ENCODE results near the gene LUC7L3.
"Not testable (repeated sequence)": the region's sequence is repeated elsewhere in the genome, so short reads cannot be mapped to it uniquely, and the experiment has no call there.

Gene LUC7L3

DNA sequence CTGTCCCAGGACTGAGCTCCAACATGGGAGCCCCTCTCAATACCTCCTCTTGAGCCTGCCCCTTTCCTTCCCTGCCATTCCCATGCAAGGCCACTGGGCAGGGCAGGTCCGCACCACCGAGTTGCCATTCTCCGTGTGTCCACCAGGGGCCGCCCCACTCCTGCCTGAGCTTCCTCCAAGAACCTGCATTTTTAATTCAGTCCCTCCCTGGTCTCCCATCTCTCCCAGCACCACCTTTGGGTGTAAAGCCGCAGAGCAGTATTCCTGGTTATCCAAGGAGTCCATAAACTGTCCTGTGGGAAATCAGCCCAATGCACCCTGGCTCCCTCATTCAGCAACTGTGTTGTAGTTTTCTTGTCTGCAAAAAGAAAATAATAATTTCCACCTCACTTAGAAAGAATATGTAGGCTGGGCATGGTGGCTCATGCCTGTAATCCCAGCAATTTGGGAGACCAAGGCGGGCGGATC lies 63.8 kb downstream of the LUC7L3 start:
- peak; percentile 72 for DNase-seq (ENCODE audit: low read depth)

GRCh38 chr17:50783905-50784304 lies 64.5 kb downstream of the LUC7L3 start:
- DNase-seq (ENCODE audit: low read depth): no peak

DNA sequence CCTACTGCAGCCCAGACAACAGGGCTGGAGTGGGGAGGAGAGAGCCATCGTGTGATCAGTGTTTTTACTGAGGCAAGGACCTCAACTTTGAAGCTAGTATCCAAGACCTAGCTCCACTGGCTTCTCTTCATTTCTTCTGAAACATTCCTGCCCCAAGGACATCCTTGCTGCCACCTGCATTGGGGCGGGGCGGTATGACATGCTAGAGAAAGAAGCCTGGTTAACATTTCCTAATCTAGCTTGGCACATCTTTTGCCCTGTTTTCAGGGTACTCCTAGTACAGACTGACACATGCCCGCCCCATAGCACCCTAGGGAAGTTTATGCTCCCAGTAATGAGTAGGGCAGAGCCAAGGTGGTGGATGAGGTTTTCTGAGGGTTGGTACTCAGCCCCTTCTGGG lies 65.7 kb downstream of the LUC7L3 start:
- DNase-seq (ENCODE audit: low read depth): no peak

DNA sequence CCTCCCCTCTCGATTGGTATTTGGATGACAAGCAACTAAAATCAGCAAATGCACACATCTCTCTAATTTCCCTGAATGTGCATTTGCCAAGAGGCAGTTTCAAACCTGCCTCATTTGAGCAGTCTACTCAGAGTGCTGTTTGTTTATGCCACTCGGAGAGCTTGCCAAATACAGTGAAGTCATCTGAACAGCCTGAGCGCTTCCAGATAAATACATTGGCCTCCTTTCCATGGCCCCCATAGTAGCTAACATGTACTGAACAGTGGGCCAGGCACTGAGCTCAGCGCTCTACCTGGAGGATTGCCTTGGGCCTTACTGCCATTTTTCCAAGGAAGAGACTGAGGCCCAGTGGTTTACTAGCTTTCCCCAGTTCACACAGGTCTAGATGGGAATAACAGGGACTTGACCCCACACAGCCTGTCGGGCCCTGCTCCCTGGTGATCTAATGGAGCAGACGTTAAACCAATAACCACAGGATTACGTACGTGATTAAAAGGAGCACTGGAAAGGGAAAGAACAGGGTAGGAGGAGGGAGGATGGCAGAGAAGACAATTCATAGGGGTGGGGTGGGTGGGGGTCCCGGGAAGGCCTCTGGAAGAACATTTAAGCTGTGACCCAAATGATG lies 66.7 kb downstream of the LUC7L3 start:
- no peak for DNase-seq (ENCODE audit: low read depth)

DNA sequence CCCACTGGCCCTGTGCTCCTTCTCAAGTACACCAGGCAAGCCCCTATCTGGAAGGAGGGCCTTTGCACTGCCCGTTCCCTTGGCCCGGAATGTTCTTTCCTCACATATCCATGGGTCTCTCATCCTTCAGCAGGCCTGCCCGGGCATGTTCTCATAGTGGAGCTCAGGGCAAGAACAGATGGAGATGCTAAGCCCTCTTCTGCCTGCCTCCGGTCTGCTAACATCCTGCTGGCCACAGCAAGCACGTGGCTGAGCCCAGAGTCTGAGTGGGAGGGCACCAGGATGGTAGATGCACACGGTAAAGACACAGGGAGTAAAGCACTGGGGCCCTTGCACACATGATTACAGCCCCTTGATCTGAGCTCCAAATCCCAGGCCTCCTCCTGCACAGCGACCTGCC lies 67.7 kb downstream of the LUC7L3 start:
- DNase-seq (ENCODE audit: low read depth): no peak

- no peak for DNase-seq (ENCODE audit: low read depth)
Measured at GRCh38 chr17:50790618-50791017, 71.2 kb downstream of the LUC7L3 start.

DNA sequence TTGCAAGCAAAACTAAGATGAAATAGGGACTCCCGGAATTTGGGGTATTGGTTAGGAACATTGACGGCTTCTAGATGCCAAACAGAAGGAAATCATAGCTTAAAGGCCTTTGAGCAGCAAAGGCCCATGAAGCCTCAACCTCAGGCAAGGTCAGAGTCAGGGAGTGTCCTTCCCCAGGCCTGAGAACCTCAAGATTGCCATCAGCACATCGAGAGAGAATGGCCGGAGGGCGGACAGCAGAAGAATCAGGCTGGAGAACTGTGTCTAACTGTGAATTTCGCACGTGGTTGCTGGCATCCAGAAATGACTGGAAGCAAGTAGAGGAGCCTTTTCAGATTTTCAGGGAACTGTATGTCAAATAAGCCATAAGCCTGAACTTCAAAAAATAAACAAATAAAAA lies 72.7 kb downstream of the LUC7L3 start:
- DNase-seq (ENCODE audit: low read depth): no peak

DNA sequence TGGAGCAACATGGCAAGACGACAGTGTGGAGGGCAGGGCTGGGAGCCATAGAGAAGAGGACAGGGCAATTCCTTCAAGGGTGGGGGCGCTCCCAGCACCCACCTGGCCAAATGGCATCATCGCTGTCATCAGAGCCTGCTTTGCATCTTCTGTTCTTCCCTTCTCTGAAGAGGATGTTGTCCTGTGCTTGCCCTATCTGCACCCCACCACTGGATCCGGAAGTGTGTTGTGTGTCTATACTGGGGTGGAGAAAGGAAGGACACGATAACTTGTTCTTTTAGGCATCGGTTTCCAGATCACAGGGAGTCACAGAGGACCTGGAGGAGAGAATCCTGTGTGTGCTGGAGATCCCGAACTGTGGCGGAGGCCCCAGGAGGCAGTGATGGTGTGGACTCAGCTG lies 73.6 kb downstream of the LUC7L3 start:
- DNase-seq (ENCODE audit: low read depth): no peak

DNA sequence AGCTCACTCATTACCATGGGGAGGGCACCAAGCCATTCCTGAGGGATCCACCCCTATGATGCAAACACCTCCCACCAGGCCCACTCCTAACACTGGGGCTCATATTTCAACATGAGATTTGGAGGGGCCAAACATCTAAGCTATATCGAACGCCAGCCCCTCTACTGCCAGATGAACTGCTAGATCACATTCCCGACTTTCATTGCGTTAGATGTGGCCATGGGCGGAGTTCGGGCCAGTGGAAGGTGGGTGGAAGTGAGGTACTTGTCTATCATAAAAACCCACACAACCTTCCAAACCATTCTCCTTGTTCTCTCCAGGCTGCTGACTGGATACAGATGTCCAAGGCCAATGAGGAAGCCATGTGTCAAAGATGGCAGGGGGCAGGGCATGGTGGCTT lies 75.0 kb downstream of the LUC7L3 start:
- DNase-seq (ENCODE audit: low read depth): no peak

DNA sequence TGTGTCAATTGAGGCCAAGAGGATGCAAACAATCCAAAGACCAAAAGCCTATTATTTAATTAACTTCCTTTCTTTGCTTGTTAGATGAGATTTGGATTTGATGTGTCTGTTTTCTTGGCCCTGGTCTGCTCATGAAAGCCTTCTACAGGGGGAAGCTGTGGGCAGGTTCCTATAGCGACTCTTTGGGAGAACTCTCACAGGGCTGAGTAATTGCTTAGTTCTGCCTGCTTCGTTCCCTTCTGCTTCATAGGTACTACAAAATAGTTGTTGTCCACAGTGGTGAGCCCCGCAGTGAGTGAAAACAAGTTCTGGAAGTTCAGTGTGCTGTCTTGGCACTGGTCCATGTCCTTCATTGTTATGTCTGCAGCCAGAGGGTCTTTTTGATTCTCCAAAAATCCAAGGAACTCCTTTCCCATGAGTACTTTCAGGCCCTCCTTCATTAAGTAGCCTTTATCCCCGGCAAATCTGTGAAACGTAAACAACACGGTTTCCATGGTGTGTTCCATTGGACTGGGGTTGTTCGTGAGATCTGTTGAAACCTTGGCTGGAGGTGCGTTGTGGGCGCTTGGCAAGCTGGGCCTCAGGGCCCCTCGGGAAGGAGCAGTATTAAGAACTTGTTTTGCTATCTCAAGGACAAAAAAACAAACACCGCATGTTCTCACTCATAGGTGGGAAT lies 77.9 kb downstream of the LUC7L3 start:
- no peak for DNase-seq (ENCODE audit: low read depth)

DNA sequence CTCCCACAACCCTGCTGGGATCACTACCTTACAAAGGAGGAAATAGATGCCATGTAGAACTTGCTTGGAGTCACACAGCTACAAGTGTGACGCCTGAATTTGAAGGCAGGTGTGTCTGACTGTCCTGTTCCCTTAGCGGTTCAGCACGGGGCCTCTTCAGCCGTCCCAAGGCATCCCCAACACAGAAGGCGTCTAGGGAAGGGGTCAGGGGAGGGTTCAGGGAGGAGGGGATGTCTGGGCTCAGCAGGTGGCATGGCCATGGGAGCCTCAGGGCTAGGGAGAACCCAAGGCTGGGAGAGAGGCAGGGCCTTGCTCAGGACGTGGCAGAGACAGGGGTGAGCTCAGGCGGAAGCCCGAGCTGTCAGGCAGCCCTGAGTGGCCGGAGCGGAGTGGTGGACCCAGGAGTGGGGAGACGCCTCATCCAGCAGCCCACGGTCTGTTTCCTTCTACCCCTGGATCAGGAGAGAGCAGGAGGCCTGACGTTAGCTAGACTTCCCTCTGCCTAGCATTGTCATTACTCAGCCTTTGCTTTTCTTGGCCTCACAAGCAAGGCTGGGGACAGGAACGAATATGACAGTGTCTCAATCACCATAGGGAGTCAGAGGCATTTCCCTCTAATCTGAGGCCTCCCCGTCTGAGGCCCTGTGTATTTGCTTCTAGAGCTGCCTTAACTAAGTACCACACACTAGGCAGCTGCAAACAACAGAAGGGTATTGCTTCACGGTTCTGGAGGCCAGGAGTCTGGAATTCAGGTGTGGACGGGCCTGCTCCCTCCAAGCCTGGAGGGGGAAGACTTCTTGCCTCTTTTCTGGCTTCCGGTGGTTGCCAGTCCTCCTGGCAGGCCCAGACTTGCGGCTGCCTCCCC lies 79.3 kb downstream of the LUC7L3 start:
- no peak for DNase-seq (ENCODE audit: low read depth)

GRCh38 chr17:50799582-50799981 lies 80.2 kb downstream of the LUC7L3 start:
- DNase-seq (ENCODE audit: low read depth): no peak

GRCh38 chr17:50800196-50800700 lies 80.8 kb downstream of the LUC7L3 start:
- no peak for DNase-seq (ENCODE audit: low read depth)

DNA sequence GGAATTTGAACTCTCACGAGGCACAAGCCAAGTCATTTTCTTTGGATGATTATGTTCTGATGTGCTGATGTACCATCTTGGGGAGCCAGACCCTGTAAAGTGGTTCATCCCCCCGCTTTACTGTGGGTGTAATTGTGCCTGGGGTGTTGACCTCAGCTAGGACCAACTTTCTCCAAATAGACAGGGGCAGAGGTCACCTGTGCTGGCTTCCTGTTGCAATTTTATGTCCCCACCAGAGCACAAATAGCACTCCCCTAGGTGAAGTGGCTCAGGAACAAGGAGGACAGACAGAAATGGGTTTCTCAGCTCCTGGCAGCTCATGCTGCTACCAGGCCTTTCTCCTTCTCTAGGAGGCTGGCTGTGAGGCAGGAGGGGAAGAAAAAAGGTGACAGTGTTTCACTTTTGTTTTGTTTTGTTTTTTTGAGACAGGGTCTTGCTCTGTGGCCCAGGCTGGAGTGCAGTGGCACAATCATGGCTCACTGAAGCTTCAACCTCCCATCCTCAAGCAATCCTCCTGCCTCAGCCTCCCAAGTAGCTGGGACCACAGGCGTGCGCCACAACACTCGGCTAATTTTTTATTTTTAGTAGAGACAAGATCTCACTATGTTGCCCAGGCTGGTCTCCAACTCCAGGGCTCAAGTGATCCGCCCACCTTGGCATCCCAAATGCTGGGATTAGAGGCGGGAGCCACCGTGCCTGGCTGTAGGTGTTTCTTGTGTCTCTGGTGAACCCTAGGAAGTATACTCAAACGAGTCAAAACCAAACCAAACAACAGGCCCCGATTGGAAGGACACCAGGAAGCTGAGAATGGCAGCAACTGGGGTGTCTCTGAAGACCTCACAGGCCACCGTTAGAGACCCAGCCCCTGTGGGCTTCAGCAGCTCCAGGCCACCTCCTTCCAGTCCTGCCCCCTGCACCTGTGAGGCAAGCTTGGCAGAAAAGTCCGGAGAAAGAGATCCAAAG lies 83.5 kb downstream of the LUC7L3 start:
- no peak for DNase-seq (ENCODE audit: low read depth)

- DNase-seq (ENCODE audit: low read depth): no peak
Measured at GRCh38 chr17:50803676-50804075, 84.3 kb downstream of the LUC7L3 start.

DNA sequence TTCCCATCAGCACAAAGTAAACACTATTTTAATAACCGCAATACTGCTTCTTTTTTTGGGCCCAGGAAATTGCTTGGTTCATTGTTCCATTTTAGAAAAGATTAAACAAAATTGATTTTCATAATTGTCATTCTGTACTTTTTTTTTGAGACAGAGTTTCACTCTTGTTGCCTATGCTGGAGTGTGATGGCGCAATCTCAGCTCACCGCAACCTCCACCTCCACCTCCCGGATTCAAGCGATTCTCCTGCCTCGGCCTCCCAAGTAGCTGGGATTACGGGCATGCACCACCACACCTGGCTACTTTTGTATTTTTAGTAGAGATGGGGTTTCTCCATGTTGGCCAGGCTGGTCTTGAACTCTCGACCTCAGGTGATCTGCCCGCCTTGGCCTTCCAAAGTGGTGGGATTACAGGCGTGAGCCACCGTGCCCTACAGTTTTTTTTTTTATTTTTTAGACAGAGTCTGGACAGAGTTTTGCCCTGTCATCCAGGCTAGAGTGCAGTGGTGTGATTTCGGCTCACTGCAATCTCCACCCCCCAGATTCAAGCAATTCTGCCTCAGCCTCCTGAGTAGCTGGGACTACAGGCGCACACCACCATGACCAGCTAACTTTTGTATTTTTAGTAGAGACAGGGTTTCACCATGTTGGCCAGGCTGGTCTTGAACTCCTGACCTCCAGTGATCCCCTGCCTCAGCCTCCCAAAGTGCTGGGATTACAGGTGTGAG lies 85.5 kb downstream of the LUC7L3 start:
- not testable (repeated sequence) for DNase-seq (ENCODE audit: low read depth)

DNA sequence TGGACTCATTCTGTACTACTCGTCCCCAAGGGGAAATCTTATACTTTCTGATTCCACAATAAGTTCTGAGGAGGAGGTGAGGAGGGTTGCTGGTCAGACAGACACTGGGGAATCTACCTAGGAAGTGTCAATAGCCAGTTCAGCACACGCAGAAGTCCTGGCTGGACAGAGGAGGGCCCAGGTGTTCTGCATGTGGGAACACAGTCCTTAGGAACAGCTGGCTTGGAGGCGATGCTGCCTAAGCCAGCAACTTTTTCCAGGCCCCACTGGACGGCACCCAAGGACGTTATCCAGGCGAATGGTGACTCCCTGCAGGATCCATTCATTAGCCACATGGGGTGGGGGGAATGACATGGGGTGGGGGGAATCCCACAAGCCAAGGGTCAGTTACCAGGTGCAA lies 86.1 kb downstream of the LUC7L3 start:
- no peak for DNase-seq (ENCODE audit: low read depth)

Measured in CMK (cell line).